GM18502 (cell line): ENCODE data around the gene DMXL2.
"Not testable (repeated sequence)": the region's sequence is repeated elsewhere in the genome, so short reads cannot be mapped to it uniquely, and the experiment has no call there.

Source experiments
- ATAC-seq: cut with Tn5 transposase; IDR thresholded peaks from one replicate; pipeline ENCODE4 v1.9.1; 2021; ENCODE audit warnings: mild to moderate bottlenecking; ENCODE audit not compliant: unreplicated experiment, poor library complexity

Gene DMXL2

GRCh38 chr15:51625236-51625635 is 2.7 kb upstream of the DMXL2 start:
- peak; percentile 39 for ATAC-seq

GRCh38 chr15:51624022-51624421 is 1.5 kb upstream of the DMXL2 start:
- ATAC-seq = no peak

- ATAC-seq = no peak
Observed at GRCh38 chr15:51623386-51623938, 891 bp upstream of the DMXL2 start.

- ATAC-seq = peak; percentile 38
Observed at GRCh38 chr15:51621936-51622603, 501 bp downstream of the DMXL2 start.

- no peak for ATAC-seq
Observed at GRCh38 chr15:51621155-51621765, 1.3 kb downstream of the DMXL2 start.

GRCh38 chr15:51620641-51621040 is 1.9 kb downstream of the DMXL2 start:
- ATAC-seq = peak; percentile 45

- ATAC-seq = no peak
Observed at GRCh38 chr15:51620122-51620521, 2.4 kb downstream of the DMXL2 start.

GRCh38 chr15:51619331-51620035 is 3.1 kb downstream of the DMXL2 start:
- no peak for ATAC-seq

- no peak for ATAC-seq
Observed at GRCh38 chr15:51617886-51618285, 4.7 kb downstream of the DMXL2 start.

GRCh38 chr15:51613951-51614350 is 8.6 kb downstream of the DMXL2 start:
- no peak for ATAC-seq

- not testable (repeated sequence) for ATAC-seq
Observed at GRCh38 chr15:51612669-51613068, 9.9 kb downstream of the DMXL2 start.

GRCh38 chr15:51603462-51603948 is 19.1 kb downstream of the DMXL2 start:
- ATAC-seq = not testable (repeated sequence)

- no peak for ATAC-seq
Observed at GRCh38 chr15:51603002-51603401, 19.6 kb downstream of the DMXL2 start.

GRCh38 chr15:51602484-51602883 is 20.1 kb downstream of the DMXL2 start:
- no peak for ATAC-seq

GRCh38 chr15:51601801-51602200 is 20.8 kb downstream of the DMXL2 start:
- no peak for ATAC-seq

- no peak for ATAC-seq
Observed at GRCh38 chr15:51600114-51600513, 22.5 kb downstream of the DMXL2 start.

- ATAC-seq = no peak
Observed at GRCh38 chr15:51589881-51590568, 32.5 kb downstream of the DMXL2 start.

- ATAC-seq = no peak
Observed at GRCh38 chr15:51588966-51589365, 33.6 kb downstream of the DMXL2 start.

- no peak for ATAC-seq
Observed at GRCh38 chr15:51585986-51586385, 36.6 kb downstream of the DMXL2 start.

GRCh38 chr15:51580982-51581381 is 41.6 kb downstream of the DMXL2 start:
- ATAC-seq = no peak
